Ecto neural progenitor cell (in vitro differentiated cells): ENCODE measurements around the gene EDEM1.
"Not testable (repeated sequence)": the region's sequence is repeated elsewhere in the genome, so short reads cannot be mapped to it uniquely, and the experiment has no call there.

ENCODE experiments used
- DNase-seq: peaks from one replicate; pipeline ENCODE4 v3.0.0-alpha.2; 2018; ENCODE audit warnings: low spot score

Gene EDEM1

GRCh38 chr3:5187156-5187919 is at the start of gene EDEM1:
TSS of gene EDEM1 (plus strand) at chr3:5187707. CDS start at chr3:5187806, 99 bp downstream.
- DNase-seq, result peak; percentile 98

DNA sequence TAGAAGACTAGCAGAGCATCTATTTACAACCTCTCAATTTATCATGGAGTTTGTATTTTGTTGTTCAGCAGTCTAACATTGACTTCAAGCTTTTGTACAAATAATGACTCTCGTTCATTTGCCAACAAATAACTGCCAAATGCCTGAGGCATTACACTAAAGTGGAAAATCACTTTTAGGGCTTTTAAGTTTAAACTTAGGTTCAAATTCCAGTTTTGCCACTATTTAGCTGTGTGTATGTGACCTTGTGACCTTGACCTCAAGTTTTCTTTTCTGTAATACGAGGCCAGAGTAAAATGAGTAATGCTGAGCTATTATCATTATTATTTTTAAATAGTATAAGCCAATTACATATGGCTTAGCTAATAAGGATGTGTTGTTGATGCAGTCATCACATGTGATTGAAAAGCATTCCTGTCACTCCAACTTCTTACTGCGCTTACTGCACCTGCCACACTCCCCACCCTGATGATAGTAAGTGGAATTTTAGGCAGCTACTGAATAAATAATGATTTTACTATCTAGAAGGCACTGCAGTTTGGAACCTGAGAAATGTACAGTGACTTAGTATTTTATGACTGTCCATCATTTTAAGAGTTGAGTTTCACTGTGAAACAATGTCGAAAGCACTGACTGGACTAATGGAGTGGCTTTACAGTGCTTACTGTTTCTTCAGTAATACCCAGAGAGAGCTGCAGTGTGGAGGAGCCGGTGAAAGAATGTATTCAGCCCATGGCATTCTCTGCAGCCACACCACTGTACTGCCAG is 49.1 kb upstream of the EDEM1 start:
- DNase-seq, result no peak

GRCh38 chr3:5140230-5140621 is 47.3 kb upstream of the EDEM1 start:
- no peak for DNase-seq

GRCh38 chr3:5140839-5141238 is 46.7 kb upstream of the EDEM1 start:
- no peak for DNase-seq

DNA sequence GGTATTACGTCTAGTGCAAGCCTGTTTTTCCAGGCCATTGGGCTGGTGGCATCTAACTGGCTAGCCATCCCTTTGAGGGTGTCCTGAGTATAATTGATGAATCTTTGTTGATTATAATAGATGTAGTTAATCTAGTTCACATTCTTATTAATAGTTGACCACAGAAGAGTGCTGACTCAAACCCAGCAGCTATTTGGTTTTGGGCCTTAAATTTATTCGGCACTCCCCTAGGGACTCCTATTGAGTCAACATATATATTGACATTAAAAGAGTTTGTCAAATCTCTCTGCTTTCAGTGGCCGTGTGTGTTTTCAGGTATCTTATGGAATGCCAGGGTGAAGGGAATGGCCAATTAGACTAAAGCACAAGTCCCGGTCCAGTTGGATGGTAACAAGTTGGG is 45.7 kb upstream of the EDEM1 start:
- no peak for DNase-seq

DNA sequence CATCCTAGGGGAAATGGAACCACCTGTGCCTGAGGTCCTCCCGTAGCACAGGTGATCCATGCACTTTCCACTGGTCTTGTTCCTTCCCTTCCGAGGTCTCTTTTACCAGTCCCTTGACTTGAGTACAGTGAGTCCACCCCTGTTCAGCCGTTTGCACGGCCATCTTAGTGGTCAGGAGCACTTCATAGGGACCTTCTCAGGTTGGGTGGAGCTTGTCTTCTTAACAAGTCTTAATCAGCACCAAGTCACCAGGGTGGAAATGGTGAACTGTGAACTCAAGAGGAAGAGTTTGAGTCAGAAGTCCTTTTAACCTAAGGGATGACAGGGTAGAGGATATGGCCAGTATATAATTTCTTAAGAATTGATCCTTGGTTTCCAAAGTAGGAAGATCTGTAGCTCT is 44.0 kb upstream of the EDEM1 start:
- no peak for DNase-seq

- DNase-seq, result no peak
Observed at GRCh38 chr3:5144316-5144994, 43.1 kb upstream of the EDEM1 start.

DNA sequence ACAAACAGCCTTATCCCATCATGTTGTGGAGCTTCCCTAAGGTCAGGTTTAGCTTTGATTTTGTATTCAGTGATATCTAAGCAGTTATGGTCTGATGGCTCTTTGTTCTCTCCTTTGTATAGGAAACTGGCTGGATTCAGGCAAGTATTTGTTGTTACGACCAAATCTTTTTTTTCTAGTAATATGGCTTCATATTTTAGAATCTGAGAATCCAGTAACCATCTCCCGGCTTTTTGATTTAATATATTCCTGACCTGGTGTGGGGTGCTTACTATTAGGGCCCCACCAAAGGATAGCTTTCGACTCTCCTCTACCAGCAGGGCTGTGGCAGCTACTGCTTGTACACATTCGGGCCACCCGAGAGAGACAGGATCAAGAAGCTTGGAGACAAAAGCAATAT is 42.4 kb upstream of the EDEM1 start:
- no peak for DNase-seq

DNA sequence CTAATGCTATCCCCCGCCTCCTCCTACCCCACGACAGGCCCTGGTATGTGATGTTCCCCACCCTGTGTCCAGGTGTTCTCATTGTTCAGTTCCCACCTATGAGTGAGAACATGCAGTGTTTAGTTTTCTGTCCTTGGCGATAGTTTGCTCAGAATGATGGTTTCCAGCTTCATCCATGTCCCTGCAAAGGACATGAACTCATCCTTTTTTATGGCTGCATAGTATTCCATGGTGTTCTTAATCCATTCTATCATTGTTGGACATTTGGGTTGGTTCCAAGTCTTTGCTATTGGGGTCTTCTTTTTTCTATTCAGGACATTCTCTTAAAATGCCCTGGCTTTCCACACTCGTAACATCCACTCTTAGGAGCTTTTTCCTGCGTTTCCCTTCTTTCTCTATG is 40.4 kb upstream of the EDEM1 start:
- DNase-seq, result not testable (repeated sequence)

- DNase-seq, result no peak
Observed at GRCh38 chr3:5149306-5149880, 38.1 kb upstream of the EDEM1 start.

- DNase-seq, result no peak
Observed at GRCh38 chr3:5151586-5151985, 35.9 kb upstream of the EDEM1 start.

GRCh38 chr3:5153074-5153473 is 34.4 kb upstream of the EDEM1 start:
- DNase-seq, result no peak

- no peak for DNase-seq
Observed at GRCh38 chr3:5155241-5155640, 32.3 kb upstream of the EDEM1 start.

GRCh38 chr3:5160321-5160720 is 27.2 kb upstream of the EDEM1 start:
- DNase-seq, result no peak

- no peak for DNase-seq
Observed at GRCh38 chr3:5160940-5161858, 26.3 kb upstream of the EDEM1 start.

DNA sequence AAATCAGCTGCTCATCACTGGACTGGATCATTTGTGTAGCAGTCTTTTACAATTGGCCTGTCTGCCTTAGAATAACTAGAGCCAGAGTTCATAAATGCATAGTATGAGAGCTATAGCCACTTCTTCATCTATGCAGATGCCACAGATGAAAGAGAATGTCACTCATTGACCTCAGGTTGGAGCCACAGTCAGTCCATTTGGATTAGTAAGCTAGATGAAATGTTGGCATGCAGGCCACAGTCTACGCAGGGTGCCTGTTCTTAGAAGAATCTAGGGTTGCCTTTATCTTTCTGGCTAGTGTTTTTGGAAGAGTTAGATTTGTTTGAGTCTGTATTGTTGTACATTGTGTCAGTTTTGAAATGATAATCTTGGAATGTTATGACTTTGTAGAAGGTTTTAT is 25.4 kb upstream of the EDEM1 start:
- no peak for DNase-seq

GRCh38 chr3:5165698-5166097 is 21.8 kb upstream of the EDEM1 start:
- DNase-seq, result no peak

DNA sequence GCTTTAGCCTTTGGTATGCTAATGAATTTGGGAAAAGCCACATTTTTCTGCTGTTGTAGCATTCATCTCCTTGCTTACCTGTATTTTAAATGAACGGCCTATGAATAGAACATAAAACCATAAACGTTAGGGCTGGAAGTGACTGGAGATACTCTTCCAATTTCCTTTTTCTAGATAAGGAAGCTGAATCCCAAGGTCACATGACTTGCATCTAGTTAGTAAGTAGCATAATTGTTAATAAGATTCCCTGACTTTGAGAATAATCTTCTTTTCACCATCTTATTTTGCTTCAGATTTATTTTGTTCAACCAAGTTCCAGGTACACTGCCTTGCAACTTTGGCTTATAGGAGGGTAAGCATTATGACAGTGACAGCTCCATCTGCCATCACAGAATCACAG is 20.7 kb upstream of the EDEM1 start:
- no peak for DNase-seq

DNA sequence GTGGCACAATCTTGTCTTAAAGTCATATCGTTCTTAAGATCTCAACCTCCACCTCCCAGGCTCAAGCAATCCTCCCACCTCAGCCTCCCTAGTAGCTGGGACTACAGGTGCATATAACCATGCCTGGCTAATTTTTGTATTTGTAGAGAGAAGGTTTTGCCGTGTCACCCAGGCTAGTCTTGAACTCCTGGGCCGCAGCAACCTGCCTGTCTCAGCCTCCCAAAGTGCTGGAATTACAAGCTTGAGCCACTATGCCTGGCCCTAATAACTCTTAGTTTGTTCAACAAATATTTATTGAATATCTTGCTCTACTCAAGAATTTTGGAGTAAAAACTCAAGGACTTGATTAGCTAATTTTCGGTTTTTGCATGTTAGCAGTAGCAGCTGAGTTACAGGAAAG is 19.4 kb upstream of the EDEM1 start:
- no peak for DNase-seq

- no peak for DNase-seq
Observed at GRCh38 chr3:5169807-5170206, 17.7 kb upstream of the EDEM1 start.

GRCh38 chr3:5170975-5171374 is 16.5 kb upstream of the EDEM1 start:
- DNase-seq, result no peak

GRCh38 chr3:5172018-5172417 is 15.5 kb upstream of the EDEM1 start:
- no peak for DNase-seq
